ENCODE data around the gene ADCY7. TPM values are rescaled to one million over a fixed set of nuclear protein-coding genes. Genes with fewer than 3 reads are reported as not detected.

Gene ADCY7
- total RNA-seq, 4 donors from 2014 or later, result 4.6 to 44.9 (median 14.1) TPM

GRCh38 chr16:50263940-50264929, 2.1 kb upstream of the ADCY7 start:
- 82 to 100% methylated on average over 1 to 8 of the region's 8 CpGs for WGBS, 2 donors (ENCODE audit: low coverage in 1 of 2)
- H3K4me1 ChIP-seq, result peaks cover 12 to 46% (median 22%) of the 10 kb centered on the region in 4 donors
- H3K27me3 ChIP-seq, result no peaks in the 10 kb centered on the region
- TF ChIP-seq POLR2AphosphoS5 (IDR thresholded peaks at IDR 0.05) (no peak), POLR2A (IDR thresholded peaks at IDR 0.05) (no peak), EP300 (IDR thresholded peaks at IDR 0.05; ENCODE audit: low read depth) (no peak), CTCF (IDR thresholded peaks at IDR 0.05) (no peak)
- in situ Hi-C loops (cut with MboI; ENCODE audit: low pct_ligation_motif_present in 1 of 4, low pct_unique_long_range_greater_than_20kb in 1 of 4, low sequenced_read_pairs in 3 of 4) (no loop called here), intact Hi-C loops (cut with DNase I; ENCODE audit: low total_unique reads) (no loop called here)
- H3K27ac ChIP-seq, result no peak overlapping the region
- no peaks in the 10 kb centered on the region for H3K36me3 ChIP-seq
- no peak for DNase-seq
- no peak overlapping the region for H3K4me3 ChIP-seq
- H3K9me3 ChIP-seq, result no peaks in the 10 kb centered on the region

- no peaks in the 10 kb centered on the region for H3K9me3 ChIP-seq
- TF ChIP-seq EP300 (IDR thresholded peaks at IDR 0.05; ENCODE audit: low read depth) (no peak), CTCF (IDR thresholded peaks at IDR 0.05) (peak in 4 of 5 experiments; percentile 26 to 40 (median 30)), POLR2A (IDR thresholded peaks at IDR 0.05) (no peak)
- intact Hi-C loops (cut with DNase I; ENCODE audit: low total_unique reads), result no loop called here
- peaks cover 9 to 39% (median 22%) of the 10 kb centered on the region in 4 donors for H3K4me1 ChIP-seq
- 68% methylated on average over 2 of the region's 2 CpGs; no CpG with 5 or more reads in 1 of the 2 donors for WGBS, 2 donors (ENCODE audit: low coverage in 1 of 2)
- H3K27me3 ChIP-seq, result no peaks in the 10 kb centered on the region
- H3K36me3 ChIP-seq, result no peaks in the 10 kb centered on the region
- in situ Hi-C loops (cut with MboI; ENCODE audit: low pct_ligation_motif_present in 1 of 4, low pct_unique_long_range_greater_than_20kb in 1 of 4, low sequenced_read_pairs in 3 of 4), result no loop called here
- no peak overlapping the region for H3K4me3 ChIP-seq
- peak; percentile 42 for DNase-seq
- no peak overlapping the region for H3K27ac ChIP-seq
Measured at GRCh38 chr16:50265260-50265659, 1.1 kb upstream of the ADCY7 start.

GRCh38 chr16:50265716-50266336, 525 bp upstream of the ADCY7 start:
- intact Hi-C loops (cut with DNase I; ENCODE audit: low total_unique reads), result no loop called here
- Histone ChIP-seq H3K4me3 (peak overlapping the region in 3 of 4 donors; percentile 1 to 47 (median 28)), H3K27me3 (no peaks in the 10 kb centered on the region), H3K36me3 (no peaks in the 10 kb centered on the region), H3K9me3 (no peaks in the 10 kb centered on the region), H3K4me1 (peaks cover 9 to 39% (median 22%) of the 10 kb centered on the region in 4 donors), H3K27ac (peak overlapping the region; percentile 68 to 83 (median 74))
- no peak for TF ChIP-seq CTCF (IDR thresholded peaks at IDR 0.05)
- no peak for TF ChIP-seq POLR2AphosphoS5 (IDR thresholded peaks at IDR 0.05)
- TF ChIP-seq POLR2A (IDR thresholded peaks at IDR 0.05), result no peak
- TF ChIP-seq EP300 (IDR thresholded peaks at IDR 0.05; ENCODE audit: low read depth), result no peak
- no peak for DNase-seq
- in situ Hi-C loops (cut with MboI; ENCODE audit: low pct_ligation_motif_present in 1 of 4, low pct_unique_long_range_greater_than_20kb in 1 of 4, low sequenced_read_pairs in 3 of 4), result no loop called here
- WGBS, 2 donors (ENCODE audit: low coverage in 1 of 2), result 75% methylated on average over 4 to 10 of the region's 10 CpGs

- no peaks in the 10 kb centered on the region for H3K27me3 ChIP-seq
- H3K4me3 ChIP-seq, result peak overlapping the region in 1 of 4 donors; percentile 47
- in situ Hi-C loops (cut with MboI; ENCODE audit: low pct_ligation_motif_present in 1 of 4, low pct_unique_long_range_greater_than_20kb in 1 of 4, low sequenced_read_pairs in 3 of 4) (no loop called here), intact Hi-C loops (cut with DNase I; ENCODE audit: low total_unique reads) (no loop called here)
- no peaks in the 10 kb centered on the region for H3K9me3 ChIP-seq
- WGBS, 2 donors (ENCODE audit: low coverage in 1 of 2), result 80 to 83% methylated on average over 1 to 8 of the region's 8 CpGs
- no peak for TF ChIP-seq POLR2A (IDR thresholded peaks at IDR 0.05)
- TF ChIP-seq EP300 (IDR thresholded peaks at IDR 0.05; ENCODE audit: low read depth), result no peak
- no peak for TF ChIP-seq CTCF (IDR thresholded peaks at IDR 0.05)
- DNase-seq, result no peak
- H3K36me3 ChIP-seq, result no peaks in the 10 kb centered on the region
- peak overlapping the region; percentile 68 to 83 (median 74) for H3K27ac ChIP-seq
- peaks cover 9 to 32% (median 19%) of the 10 kb centered on the region in 4 donors for H3K4me1 ChIP-seq
Measured at GRCh38 chr16:50267151-50267631, 840 bp downstream of the ADCY7 start.
